K562 (cell line): ENCODE measurements around the gene EXTL1. TPM values are rescaled to one million over a fixed set of nuclear protein-coding genes. Genes with fewer than 3 reads are reported as not detected.

ENCODE experiments used
- BACH1 ChIP-seq: fragments of 200-800 bp; sonication (Bioruptor generic); IDR thresholded peaks from 2 replicates; pipeline ENCODE4 v1.6.1; 2016; ENCODE audit warnings: missing genetic modification characterization, missing compliant biosample characterization
- DDX20 ChIP-seq: fragments of 450-650 bp; IDR thresholded peaks from 2 replicates; pipeline ENCODE4 v1.6.1; 2016; ENCODE audit warnings: missing genetic modification characterization, low read depth, mild to moderate bottlenecking, missing compliant biosample characterization, moderate library complexity
- DIDO1 ChIP-seq: fragments of 450-650 bp; IDR thresholded peaks from 2 replicates; pipeline ENCODE4 v1.6.1; 2016; ENCODE audit warnings: low read depth, missing biosample characterization, missing genetic modification characterization
- E2F3 ChIP-seq: fragments of 250-450 bp; sonication (Bioruptor Pico); IDR thresholded peaks from 2 replicates; pipeline ENCODE4 v1.4.0; 2020; ENCODE audit warnings: mild to moderate bottlenecking
- L3MBTL2 ChIP-seq: fragments of 450-650 bp; IDR thresholded peaks from 2 replicates; pipeline ENCODE4 v1.6.1; 2016; ENCODE audit warnings: mild to moderate bottlenecking, moderate library complexity
- MGA ChIP-seq: fragments of 450-650 bp; IDR thresholded peaks from 2 replicates; pipeline ENCODE4 v1.6.1; 2016; ENCODE audit warnings: mild to moderate bottlenecking, moderate library complexity
- NCOA6 ChIP-seq: fragments of 450-650 bp; IDR thresholded peaks from 2 replicates; pipeline ENCODE4 v1.6.1; 2017; ENCODE audit warnings: mild to moderate bottlenecking
- NFRKB ChIP-seq: fragments of 450-650 bp; IDR thresholded peaks from 2 replicates; pipeline ENCODE4 v1.6.1; 2016; ENCODE audit warnings: low read depth
- NR2C1 ChIP-seq, 2 experiments: fragments of 450-650 bp; IDR thresholded peaks; 2 replicates each; pipeline ENCODE4 v1.6.1; 2017; ENCODE audit warnings: mild to moderate bottlenecking in 2 of 2, antibody characterized with exemption in 1 of 2, inconsistent platforms in 1 of 2, missing compliant biosample characterization in 1 of 2, missing genetic modification characterization in 1 of 2
- OTX1 ChIP-seq: fragments of 450-650 bp; formaldehyde crosslinking; IDR thresholded peaks from 2 replicates; pipeline ENCODE4 v1.4.0; 2022; ENCODE audit warnings: mild to moderate bottlenecking
- PHB ChIP-seq: fragments of 250-450 bp; sonication (Bioruptor Pico); IDR thresholded peaks from 2 replicates; pipeline ENCODE4 v1.5.0; 2021
- SNAPC5 ChIP-seq: fragments of 250-450 bp; sonication (Bioruptor Pico); IDR thresholded peaks from 2 replicates; pipeline ENCODE4 v1.8.0; 2021; ENCODE audit warnings: moderate library complexity, mild to moderate bottlenecking, inconsistent platforms
- TFAM ChIP-seq: fragments of 250-450 bp; sonication (Bioruptor Pico); conservative IDR thresholded peaks from 2 replicates; pipeline ENCODE4 v1.5.0; 2021; ENCODE audit warnings: mild to moderate bottlenecking, moderate library complexity
- ZNF324 ChIP-seq: fragments of 250-450 bp; sonication (Bioruptor Pico); IDR thresholded peaks from 2 replicates; pipeline ENCODE4 v1.4.0; 2020; ENCODE audit warnings: mild to moderate bottlenecking
- ZNF76 ChIP-seq: fragments of 250-450 bp; sonication (Bioruptor Pico); IDR thresholded peaks from 2 replicates; pipeline ENCODE4 v1.4.0; 2020; ENCODE audit warnings: mild to moderate bottlenecking, moderate library complexity, borderline replicate concordance
- polyA plus RNA-seq, 8 experiments: library from polyadenylated mRNA; depleted of rRNA in 4 of 8; stranded (reverse) in 5 of 8; unstranded in 3 of 8; fragments of >200 nt; fragmentation: Nextera tagmentation in 2 of 8; fragmentation: Illumina TruSeq in 1 of 8; extraction: Ambion mirVana in 2 of 8; extraction: Trizol in 1 of 8; gene quantifications; 2 replicates each; pipeline versions ENCODE4 v1.2.1 to v1.2.3, GENCODE V29; 2011 to 2014; ENCODE audit warnings: inconsistent platforms in 1 of 8, missing spikeins in 1 of 8
- total RNA-seq, 7 experiments: library from RNA; depleted of rRNA in 6 of 7; stranded (reverse); fragments of >200 nt in 6 of 7; fragmentation: Illumina TruSeq in 2 of 7; extraction: Trizol in 2 of 7; gene quantifications; 2 replicates each; pipeline versions ENCODE4 v1.2.1 to v1.2.3, GENCODE V29; 2011 to 2021; ENCODE audit warnings: low replicate concordance in 1 of 7
- TF ChIP-seq, protein P1 (sequence below): fragments of 200-800 bp; sonication (Bioruptor generic); IDR thresholded peaks from 2 replicates; pipeline ENCODE4 v1.6.1; 2017; ENCODE audit warnings: missing genetic modification characterization, missing compliant biosample characterization

EXTL1 gene
- total and polyA plus RNA-seq, 9 of the 15 experiments (the other 6 are each of a cell fraction or from before 2014, with no cell fraction given) = 0.04 to 0.23 (median 0.08) TPM; not detected in 3

GRCh38 chr1:26049531-26050247, 28.1 kb downstream of the EXTL1 start (continued):
- TF ChIP-seq, protein P1, sequence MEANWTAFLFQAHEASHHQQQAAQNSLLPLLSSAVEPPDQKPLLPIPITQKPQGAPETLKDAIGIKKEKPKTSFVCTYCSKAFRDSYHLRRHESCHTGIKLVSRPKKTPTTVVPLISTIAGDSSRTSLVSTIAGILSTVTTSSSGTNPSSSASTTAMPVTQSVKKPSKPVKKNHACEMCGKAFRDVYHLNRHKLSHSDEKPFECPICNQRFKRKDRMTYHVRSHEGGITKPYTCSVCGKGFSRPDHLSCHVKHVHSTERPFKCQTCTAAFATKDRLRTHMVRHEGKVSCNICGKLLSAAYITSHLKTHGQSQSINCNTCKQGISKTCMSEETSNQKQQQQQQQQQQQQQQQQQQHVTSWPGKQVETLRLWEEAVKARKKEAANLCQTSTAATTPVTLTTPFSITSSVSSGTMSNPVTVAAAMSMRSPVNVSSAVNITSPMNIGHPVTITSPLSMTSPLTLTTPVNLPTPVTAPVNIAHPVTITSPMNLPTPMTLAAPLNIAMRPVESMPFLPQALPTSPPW (CRISPR knock-in tag) = peak; percentile 34; the same call in 1 of the 2 replicates
- TF ChIP-seq PHB (no peak), NR2C1 (IDR thresholded peaks at IDR 0.05) (no peak), NR2C1 (tag; IDR thresholded peaks at IDR 0.05) (peak; percentile 89), ZNF76 (CRISPR knock-in tag) (peak; percentile 84), E2F3 (CRISPR knock-in tag) (peak; percentile 91), SNAPC5 (CRISPR knock-in tag) (no peak), OTX1 (CRISPR knock-in tag) (peak; percentile 91), DDX20 (tag) (peak; percentile 87), MGA (peak; percentile 79), BACH1 (peak; percentile 95), ZNF324 (CRISPR knock-in tag) (peak; percentile 56; the same call in 1 of the 2 replicates), TFAM (no peak), DIDO1 (0 out of 2 replicates have a peak, but pooled peaks have one; percentile 34), NCOA6 (no peak), NFRKB (peak; percentile 62; the same call in 1 of the 2 replicates), L3MBTL2 (peak; percentile 82)
